GM21825 (cell line): ENCODE data around the gene B3GNT5.

ENCODE experiments used
- ATAC-seq: cut with Tn5 transposase; IDR thresholded peaks from one replicate; pipeline ENCODE4 v1.9.1; 2021; ENCODE audit warnings: mild to moderate bottlenecking, moderate library complexity; ENCODE audit not compliant: unreplicated experiment

B3GNT5 gene

DNA sequence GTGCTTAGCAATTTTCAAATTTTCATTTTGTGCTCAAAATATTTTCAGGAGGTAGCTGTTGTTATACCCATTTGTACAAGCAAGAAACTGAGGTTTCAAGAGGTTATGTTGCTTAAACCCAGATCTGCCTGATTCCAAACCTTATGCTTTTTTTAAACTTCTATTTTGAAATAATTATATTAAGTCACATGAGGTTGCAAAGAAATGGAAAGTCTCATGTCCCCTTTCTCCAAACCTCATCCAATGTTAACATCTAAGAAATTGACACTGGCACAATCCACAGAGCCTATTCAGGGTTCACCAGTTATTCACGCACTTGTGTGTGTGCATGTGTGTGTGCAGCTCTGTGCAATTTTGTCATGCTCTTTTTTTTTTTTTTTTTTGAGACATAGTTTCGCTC, 35.1 kb downstream of the B3GNT5 start:
- ATAC-seq = no peak

- ATAC-seq = no peak
These were observed 37.2 kb downstream of the B3GNT5 start for GRCh38 chr3:183290216-183290615.

DNA sequence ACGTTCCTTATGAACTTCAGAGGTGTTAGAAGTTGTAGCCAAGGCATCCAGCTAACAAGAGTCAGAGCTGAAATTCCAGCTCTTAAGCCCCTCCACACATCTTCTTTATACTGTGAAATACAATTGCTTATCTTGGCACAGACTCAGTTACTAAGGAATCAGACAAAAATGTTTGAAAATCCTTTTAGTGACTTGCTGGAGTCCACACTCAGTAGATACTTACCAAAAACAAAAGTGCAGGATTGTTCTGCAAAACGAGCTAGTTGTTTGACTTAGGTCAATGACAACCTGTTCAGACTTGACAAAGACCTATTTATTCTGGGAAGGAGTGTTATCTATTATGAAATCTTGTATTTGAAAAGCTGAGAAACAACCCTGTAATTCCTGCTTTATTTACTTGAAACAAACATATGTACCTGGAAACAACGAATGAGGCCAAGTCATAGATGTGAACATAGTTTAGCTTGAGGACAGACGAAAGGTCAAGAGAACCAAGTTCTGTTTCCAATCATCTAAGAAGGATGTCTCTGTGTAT, 38.5 kb downstream of the B3GNT5 start:
- no peak for ATAC-seq

DNA sequence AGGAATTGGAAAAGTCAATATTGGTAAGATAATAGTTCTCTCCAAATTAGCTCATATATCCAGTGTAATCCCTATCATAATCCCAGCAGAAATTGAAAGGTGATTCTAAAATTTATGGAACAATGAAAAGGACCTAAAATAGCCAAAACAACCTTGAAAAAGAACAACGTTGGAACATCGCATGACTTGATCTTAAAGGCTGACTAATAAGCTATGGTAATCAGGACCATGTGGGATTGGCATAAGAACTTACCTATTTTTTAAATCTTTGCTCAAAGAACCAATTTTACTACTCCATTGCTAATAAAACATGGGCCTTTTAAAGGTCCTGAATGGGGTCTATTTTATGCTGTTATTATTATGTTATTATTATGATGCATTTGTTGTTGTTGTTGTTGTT, 40.9 kb downstream of the B3GNT5 start:
- no peak for ATAC-seq

- no peak for ATAC-seq
These were observed 42.2 kb downstream of the B3GNT5 start for GRCh38 chr3:183295211-183295610.

- no peak for ATAC-seq
These were observed 43.9 kb downstream of the B3GNT5 start for GRCh38 chr3:183296944-183297343.

GRCh38 chr3:183298701-183299153, 45.7 kb downstream of the B3GNT5 start:
- no peak for ATAC-seq

GRCh38 chr3:183299976-183300375, 46.9 kb downstream of the B3GNT5 start:
- no peak for ATAC-seq

- no peak for ATAC-seq
These were observed 48.0 kb downstream of the B3GNT5 start for GRCh38 chr3:183300996-183301562.

GRCh38 chr3:183301937-183302580, 49.0 kb downstream of the B3GNT5 start:
- ATAC-seq = no peak

- ATAC-seq = no peak
These were observed 50.6 kb downstream of the B3GNT5 start for GRCh38 chr3:183303690-183304089.

GRCh38 chr3:183306798-183307671, 54.0 kb downstream of the B3GNT5 start:
- ATAC-seq = peak; percentile 82

GRCh38 chr3:183307749-183308148, 54.7 kb downstream of the B3GNT5 start:
- ATAC-seq = no peak

- no peak for ATAC-seq
These were observed 55.7 kb downstream of the B3GNT5 start for GRCh38 chr3:183308751-183309150.

GRCh38 chr3:183309276-183309675, 56.2 kb downstream of the B3GNT5 start:
- no peak for ATAC-seq

GRCh38 chr3:183310936-183311335, 57.9 kb downstream of the B3GNT5 start:
- no peak for ATAC-seq

GRCh38 chr3:183312433-183312832, 59.4 kb downstream of the B3GNT5 start:
- no peak for ATAC-seq

DNA sequence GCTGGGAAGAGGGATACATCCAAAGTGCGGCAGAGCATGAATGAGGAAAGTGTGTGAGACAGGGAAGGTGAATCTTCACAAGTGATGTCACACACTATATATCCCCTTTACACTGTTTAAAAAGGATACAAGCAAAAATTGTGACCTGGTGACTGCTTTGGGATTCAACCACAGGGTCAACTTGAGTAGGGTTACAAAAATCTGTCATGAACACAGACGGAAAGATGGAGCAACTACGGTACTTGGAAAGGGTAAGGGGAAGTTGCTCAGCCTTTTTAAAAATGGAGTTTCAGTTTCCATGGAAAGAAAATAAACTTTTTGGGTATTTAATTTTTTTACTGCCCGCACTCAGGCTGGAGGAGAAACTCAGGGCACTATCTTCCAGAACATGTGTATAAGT, 60.3 kb downstream of the B3GNT5 start:
- ATAC-seq = no peak

DNA sequence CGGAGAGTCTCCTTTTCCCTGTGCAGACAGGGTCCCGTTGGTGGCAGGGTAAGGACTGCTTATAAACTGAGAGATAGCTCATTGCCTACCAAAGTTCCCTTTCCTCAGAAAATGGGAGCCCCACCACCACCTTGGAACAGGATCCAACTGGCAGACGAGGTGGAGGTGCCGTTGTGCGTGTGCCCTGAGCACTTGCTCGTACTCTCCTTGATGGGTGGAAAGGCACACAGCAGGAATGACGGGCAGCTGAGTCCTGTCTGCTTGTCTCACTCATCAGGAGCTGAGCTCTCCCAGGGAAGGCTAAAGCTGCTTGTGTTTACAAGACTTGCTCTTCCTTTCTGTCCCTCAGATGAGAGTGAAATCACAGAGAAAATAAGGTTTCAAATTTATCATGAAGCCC, 60.7 kb downstream of the B3GNT5 start:
- ATAC-seq = no peak

DNA sequence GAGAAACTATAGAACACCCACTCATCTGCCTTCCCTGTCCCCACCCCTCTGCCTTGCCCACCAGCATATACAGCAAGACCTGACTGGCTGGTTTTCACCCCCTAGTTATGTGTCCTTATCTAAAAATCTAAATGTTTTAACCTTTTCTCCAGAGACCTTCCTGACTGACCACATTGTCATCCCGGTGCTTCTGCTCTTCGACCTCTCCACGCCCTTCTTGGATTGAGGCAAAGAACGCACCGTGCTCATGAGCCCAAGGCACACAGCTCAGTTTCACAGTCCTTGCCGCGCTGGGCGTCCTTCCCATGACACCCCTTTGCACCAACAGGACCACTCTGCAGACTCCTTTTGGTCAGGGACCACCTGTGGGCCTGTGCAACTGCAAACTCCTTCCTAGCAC, 62.7 kb downstream of the B3GNT5 start:
- no peak for ATAC-seq

GRCh38 chr3:183317271-183317670, 64.2 kb downstream of the B3GNT5 start:
- ATAC-seq = no peak
